ENCODE data around the gene HEPN1.

Gene HEPN1

DNA sequence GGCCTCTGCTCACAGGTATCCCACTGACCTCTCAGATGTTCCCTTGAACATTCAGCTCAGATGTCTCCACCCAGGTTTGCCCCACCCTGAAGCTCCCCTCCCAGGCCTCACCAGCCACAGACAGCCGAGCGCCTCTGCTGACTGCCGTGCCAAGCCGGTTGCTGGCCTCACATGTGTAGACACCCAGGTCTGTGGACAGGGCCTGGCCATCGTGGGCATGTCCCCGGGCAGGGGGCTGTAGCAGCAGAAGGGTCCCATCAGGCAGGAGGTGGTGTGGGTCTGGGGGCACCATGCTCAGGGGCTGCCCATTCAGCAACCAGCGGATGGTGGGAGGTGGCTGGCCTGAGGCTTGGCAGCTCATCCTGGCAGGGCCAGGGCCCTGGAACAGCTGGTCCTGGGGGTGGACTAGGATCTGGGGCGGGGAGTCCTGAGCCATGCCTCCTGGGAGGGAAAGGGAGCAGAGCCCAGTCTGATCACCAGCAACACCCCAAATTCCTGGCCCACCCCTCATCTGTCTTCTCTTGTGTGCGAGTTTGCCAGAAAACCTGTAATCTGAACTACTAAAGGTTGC is 22.1 kb upstream of the HEPN1 start:
- H3K4me1 ChIP-seq: no peaks in the 10 kb centered on the region
- no peak overlapping the region for H3K9ac ChIP-seq
- no peaks in the 10 kb centered on the region for H3K79me2 ChIP-seq

DNA sequence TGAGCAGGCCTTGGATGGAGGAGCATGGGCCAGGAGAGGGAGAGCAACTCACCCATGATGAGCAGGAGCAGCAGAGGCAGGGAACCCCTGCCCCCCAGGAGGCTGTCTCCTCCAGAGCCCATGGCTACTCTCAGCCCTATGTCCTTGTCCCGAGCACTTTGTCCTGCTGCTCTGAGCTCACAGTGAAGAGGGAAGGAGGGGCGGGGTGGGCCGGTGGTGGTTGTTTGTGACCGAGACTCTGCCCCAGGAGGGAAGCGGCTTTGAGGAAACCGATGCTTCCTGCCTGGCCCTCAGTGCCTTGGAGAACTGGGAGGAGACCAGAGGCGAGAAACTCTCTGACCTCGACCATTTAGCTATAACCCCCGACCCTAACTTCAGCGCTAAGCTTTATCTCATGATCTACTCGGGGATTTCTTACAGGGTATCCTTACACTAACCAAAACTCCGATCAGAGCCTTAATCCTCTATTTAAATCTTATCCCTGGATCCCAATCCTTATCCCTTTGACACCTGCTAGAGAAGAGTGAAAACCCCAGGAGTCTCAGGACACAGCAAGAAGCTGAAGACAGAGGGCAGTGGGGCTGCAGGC is 21.3 kb upstream of the HEPN1 start, which contains the start of gene ROBO4:
Gene ROBO4, minus strand, starts transcription at position 192 of the 589 bp plus-strand sequence. Its CDS starts 70 bp downstream, at position 122.
- no peak within 1 kb of the TSS for H3K9ac ChIP-seq
- no peak within 1 kb of the TSS for H2AFZ ChIP-seq
- no peaks in the 10 kb centered on the region for H3K4me1 ChIP-seq
- TF ChIP-seq CTCF (IDR thresholded peaks at IDR 0.05): no peak
- no peaks in the 10 kb centered on the region for H3K9me3 ChIP-seq (ENCODE audit: control insufficient read depth, low read length)
- no peaks in the 10 kb centered on the region for H3K27me3 ChIP-seq (ENCODE audit: control insufficient read depth, insufficient read depth, low read length)
- H3K27ac ChIP-seq: peak within 1 kb of the TSS; percentile 84
- H3K79me2 ChIP-seq: no peaks in the 10 kb centered on the region
- H3K36me3 ChIP-seq (ENCODE audit: control insufficient read depth, insufficient read depth, low read length): no peaks in the 10 kb centered on the region
- peak within 1 kb of the TSS; percentile 17 for H3K4me2 ChIP-seq (ENCODE audit: low read length)
- H3K4me3 ChIP-seq (ENCODE audit: low read depth, low read length): peak within 1 kb of the TSS; percentile 40

More for the DNA sequence above, 22.1 kb upstream of the HEPN1 start:
- Histone ChIP-seq H3K27me3 (ENCODE audit: control insufficient read depth, insufficient read depth, low read length) (no peaks in the 10 kb centered on the region), H3K4me3 (ENCODE audit: low read depth, low read length) (peak overlapping the region; percentile 40), H2AFZ (no peak overlapping the region), H3K9me3 (ENCODE audit: control insufficient read depth, low read length) (no peaks in the 10 kb centered on the region), H3K36me3 (ENCODE audit: control insufficient read depth, insufficient read depth, low read length) (no peaks in the 10 kb centered on the region), H3K27ac (peak overlapping the region; percentile 60), H3K4me2 (ENCODE audit: low read length) (peak overlapping the region; percentile 17)
- no peak for TF ChIP-seq CTCF (IDR thresholded peaks at IDR 0.05)

- Histone ChIP-seq H3K4me3 (ENCODE audit: low read depth, low read length) (no peak overlapping the region), H3K27me3 (ENCODE audit: control insufficient read depth, insufficient read depth, low read length) (no peaks in the 10 kb centered on the region), H3K4me2 (ENCODE audit: low read length) (no peak overlapping the region), H2AFZ (no peak overlapping the region), H3K36me3 (ENCODE audit: control insufficient read depth, insufficient read depth, low read length) (no peaks in the 10 kb centered on the region), H3K9ac (no peak overlapping the region), H3K4me1 (no peaks in the 10 kb centered on the region), H3K27ac (peak overlapping the region; percentile 84), H3K79me2 (no peaks in the 10 kb centered on the region), H3K9me3 (ENCODE audit: control insufficient read depth, low read length) (no peaks in the 10 kb centered on the region)
- no peak for TF ChIP-seq CTCF (IDR thresholded peaks at IDR 0.05)
Observed at GRCh38 chr11:124898263-124898680, 20.8 kb upstream of the HEPN1 start.

DNA sequence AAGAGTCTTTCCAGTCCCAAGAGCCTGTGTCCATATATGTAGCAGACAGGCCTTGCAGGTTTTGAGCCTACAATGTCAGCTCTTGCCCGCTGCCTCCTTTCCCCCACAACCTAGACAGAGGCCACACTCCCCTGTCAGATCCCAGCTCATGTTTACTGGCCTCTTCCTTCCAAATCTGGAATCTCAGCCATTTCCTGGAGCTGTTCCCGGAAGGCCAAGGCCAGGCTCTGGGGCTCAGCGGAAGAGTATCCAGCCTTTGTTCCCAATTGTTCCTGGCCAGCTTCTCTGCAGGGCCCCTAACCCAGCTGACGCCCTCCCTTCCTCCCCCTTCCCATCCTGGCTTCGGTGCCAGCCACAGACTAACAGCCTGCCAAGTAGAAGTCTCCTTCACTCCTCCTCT is 20.3 kb upstream of the HEPN1 start:
- Histone ChIP-seq H3K36me3 (ENCODE audit: control insufficient read depth, insufficient read depth, low read length) (no peaks in the 10 kb centered on the region), H2AFZ (no peak overlapping the region), H3K9ac (no peak overlapping the region), H3K9me3 (ENCODE audit: control insufficient read depth, low read length) (no peaks in the 10 kb centered on the region), H3K27ac (peak overlapping the region; percentile 84), H3K79me2 (no peaks in the 10 kb centered on the region), H3K4me3 (ENCODE audit: low read depth, low read length) (no peak overlapping the region), H3K4me2 (ENCODE audit: low read length) (no peak overlapping the region), H3K4me1 (no peaks in the 10 kb centered on the region), H3K27me3 (ENCODE audit: control insufficient read depth, insufficient read depth, low read length) (no peaks in the 10 kb centered on the region)
- TF ChIP-seq CTCF (IDR thresholded peaks at IDR 0.05): no peak

Data from parathyroid adenoma (tissue), 2 donors.